Skeletal muscle cell (primary cell): ENCODE data around the gene ARFGEF3.

Source experiments
- DNase-seq: peaks from one replicate; pipeline ENCODE4 v3.0.0-alpha.2; 2010; ENCODE audit warnings: low read depth
- H3K4me3 ChIP-seq: 2 replicates; pipeline ENCODE4 v1.5.1; 2011; ENCODE audit warnings: low read depth, mild to moderate bottlenecking, control low read depth, low read length, moderate library complexity

The ARFGEF3 gene

DNA sequence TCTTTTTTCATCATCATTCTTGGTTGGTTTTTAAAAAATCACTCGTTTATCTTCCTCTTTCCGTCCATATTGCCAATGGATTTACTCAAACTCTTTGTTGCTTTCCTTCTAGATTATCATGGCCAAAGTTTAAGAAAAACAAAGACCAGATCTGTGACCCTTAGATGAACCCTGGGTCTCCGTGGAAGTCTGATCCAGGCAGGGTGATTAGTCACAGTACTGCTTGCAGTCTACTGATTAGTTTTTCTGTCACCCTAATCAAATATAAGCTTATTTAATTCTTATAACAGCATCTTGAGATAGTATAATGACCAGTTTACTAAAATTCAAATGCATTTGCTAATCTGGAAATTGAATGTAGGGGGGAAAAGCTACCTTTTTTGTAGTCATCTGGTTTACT is 210.0 kb downstream of the ARFGEF3 start:
- DNase-seq = no peak

DNA sequence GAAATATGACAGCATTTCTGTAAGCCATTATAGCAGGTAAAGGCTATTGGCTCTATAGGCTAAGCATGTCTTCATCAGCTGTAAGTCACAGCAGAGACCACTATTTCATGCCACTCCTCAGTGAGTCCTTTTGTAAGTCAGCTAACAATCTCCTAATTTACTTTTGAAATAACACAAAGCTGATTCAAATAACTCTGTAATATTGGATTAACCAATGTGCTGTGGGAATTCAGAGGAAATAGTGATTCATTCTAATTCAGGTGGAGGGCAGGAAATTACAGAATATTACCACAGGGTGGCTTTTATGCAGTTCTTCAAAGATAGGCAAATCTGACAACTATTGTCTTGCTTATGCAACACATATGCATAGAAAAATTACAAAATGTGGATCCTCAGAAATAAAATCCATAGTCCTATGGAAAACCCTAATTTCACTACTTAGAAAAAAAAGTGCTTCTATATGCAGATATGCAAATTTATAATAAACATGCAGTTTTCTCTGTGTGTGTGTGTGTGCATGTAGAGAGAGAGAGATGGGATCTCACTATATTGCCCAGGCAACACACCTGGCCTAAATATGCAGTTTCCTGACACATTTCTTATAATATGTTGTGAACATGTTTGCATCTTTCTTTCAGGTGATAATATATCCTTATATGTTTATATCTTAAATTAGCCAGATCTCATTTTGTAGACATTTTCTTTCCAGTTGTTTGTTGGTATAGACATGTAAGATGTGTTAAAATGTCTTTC is 211.1 kb downstream of the ARFGEF3 start:
- H3K4me3 ChIP-seq = no peak overlapping the region
- DNase-seq = no peak

More for the DNA sequence above, 210.0 kb downstream of the ARFGEF3 start:
- H3K4me3 ChIP-seq = no peak overlapping the region

DNA sequence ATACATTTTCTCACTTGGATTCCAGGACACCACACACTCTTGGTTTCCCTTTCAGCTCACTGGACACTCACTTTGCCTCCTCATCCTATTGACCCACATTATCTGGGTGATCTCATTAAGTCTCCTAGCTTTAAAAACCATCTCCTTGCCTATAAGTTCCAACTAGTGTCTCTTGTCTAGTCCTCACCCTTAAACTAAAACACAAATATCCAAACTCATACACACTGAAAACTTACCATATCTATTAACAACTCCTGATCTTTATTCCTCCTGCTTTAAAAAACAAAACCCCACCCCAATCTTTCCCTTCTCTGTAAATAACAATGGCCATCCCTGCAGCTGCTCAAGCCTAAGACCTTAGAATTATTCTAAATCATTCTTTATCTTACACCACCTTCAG is 212.5 kb downstream of the ARFGEF3 start:
- no peak for DNase-seq
- no peak overlapping the region for H3K4me3 ChIP-seq

DNA sequence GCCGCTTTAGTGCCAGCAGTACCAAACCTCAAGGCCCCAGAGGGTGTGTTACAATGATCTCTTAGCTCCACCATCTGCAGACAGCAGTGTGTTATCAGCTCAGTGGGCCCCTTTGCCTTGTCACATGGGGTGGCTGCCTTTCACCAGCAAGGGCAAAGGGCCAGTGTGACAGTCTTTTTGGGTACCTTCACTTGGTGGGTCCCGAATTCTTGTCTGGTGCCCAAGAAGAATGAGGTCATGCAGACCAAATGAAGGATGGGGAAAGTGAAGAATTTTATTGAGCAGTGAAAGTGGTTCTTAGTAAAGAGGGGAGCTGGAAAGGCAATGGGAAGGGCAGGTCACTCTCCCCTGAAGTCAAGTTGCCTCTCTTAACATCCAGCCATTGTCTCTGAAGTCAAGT is 213.1 kb downstream of the ARFGEF3 start:
- no peak overlapping the region for H3K4me3 ChIP-seq
- no peak for DNase-seq

DNA sequence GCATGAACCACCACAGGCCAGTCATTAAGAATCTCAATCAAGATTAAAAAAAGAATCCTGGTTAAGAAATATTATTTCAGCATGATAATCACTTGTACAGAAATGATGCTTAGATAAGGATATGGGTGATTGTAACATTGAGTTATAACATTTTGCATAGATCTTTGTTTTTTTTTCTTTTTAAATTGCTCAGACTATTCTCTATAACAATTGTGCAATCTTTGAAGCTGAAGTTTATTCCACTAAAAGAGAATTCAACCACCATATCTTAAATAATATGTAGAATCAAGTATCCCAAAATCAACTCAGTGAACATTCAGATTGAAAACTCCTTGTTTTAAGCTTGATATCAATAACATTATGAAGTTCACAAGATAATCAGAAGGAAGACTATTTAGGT is 215.3 kb downstream of the ARFGEF3 start:
- no peak overlapping the region for H3K4me3 ChIP-seq
- no peak for DNase-seq

DNA sequence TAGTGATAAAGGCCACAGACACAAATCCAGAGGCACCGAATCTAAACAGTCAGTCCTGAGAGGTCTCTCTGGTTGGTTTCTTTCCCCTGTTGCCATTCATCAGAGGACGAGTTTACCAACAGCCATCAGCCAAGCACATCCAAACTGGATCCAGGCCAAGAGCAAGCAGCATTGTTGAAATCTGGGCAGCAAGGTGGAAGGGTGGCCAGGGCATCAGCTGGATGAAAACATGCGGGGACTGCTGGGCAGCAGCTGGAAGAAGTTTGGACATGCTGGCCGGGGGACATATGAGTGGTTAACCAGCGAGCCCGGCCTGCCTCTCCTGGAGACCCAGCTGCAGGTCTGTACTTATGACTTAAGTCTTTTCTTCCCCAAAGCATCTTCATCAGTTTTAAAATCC is 216.1 kb downstream of the ARFGEF3 start, which contains the start of gene SMIM28:
TSS of gene SMIM28 (plus strand) at position 62 of the 400 bp plus-strand sequence. CDS start at position 230, 168 bp downstream.
- H3K4me3 ChIP-seq = no peak within 1 kb of the TSS
- no peak for DNase-seq

DNA sequence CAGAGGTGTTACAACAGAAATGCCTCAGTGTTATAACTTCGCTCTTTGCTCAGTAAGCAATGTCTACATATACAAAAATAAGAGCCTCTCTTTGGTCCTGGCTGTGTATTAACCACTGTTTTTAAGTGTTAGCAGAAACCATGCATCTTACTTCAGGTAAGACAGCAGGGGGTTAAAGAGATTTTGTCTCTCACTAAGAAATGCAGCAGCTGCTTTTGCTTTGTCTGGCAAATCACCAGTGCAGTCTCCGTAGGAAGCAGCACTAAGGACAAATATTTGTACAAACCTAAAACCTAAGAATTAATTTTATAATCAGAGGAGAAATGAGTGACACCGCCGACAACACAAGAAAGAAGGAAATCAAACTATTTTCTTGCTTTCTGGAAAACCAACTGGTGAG is 216.7 kb downstream of the ARFGEF3 start:
- no peak for DNase-seq
- no peak overlapping the region for H3K4me3 ChIP-seq

DNA sequence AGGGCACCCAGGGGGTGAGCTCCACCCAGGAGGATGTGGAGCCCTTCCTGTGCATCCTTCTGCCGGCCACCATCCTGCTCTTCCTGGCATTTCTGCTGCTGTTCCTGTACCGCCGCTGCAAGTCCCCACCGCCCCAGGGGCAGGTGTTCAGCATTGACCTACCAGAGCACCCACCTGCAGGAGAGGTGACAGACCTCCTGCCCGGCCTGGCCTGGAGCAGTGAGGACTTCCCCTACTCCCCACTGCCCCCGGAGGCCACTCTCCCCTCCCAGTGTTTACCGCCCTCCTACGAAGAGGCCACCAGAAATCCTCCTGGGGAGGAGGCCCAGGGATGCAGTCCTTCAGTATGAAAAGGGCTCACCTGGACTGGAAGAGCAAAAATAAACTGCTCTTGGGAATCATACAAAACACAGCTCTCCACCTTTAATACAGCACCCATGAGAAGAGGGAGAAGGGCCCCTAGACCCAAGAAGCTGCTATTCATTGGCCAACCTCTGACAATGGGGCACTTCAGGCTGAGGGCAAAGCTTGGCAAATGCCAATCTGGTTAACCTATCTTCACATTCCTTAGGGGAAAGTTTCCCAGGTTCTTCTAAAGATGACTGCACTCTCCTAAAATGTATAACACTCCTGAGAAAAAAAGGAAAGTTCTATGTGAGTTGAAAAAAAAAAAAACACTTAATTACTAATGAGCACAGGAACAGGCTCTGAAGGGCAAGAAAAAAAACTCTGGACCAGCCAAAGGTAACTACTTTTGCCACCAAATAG is 220.9 kb downstream of the ARFGEF3 start:
- DNase-seq = no peak
- H3K4me3 ChIP-seq = no peak overlapping the region

DNA sequence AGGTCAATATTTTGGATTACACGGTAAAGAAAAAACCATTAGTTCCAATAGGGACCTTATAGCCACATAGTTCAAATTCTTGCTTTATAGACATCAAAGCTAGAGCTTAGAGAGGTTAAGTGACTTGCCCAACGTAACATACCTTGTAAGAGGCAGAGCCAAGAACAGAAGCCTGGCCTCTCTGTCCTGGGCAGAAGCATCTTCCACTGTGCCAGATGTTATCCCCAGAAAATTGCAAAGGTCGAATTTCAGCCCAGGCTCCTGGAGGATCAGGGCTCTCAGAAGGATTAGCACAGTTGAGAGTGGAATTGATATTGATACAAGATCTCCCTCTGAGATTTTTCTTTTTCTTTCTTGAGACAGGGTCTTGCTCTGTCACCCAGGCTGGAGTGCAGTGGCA is 222.0 kb downstream of the ARFGEF3 start:
- H3K4me3 ChIP-seq = no peak overlapping the region
- no peak for DNase-seq

DNA sequence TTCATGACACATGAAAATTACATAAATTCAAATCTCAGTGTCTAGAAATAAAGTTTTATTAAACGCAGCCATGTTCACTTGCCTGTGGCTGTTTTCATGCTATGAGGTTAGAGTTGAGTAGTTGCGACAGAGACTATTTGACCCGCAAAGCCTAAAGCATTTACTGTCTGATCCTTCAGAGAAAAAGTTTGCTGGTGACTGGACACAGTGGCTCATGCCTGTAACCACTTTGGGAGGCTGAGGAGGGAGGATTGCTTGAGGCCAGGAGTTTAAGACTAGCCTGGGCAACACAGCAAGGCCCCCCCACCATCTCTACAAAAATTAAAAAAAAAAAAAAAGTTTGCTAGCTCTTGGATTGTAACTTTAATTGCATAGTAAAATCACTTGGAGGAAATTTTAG is 225.2 kb downstream of the ARFGEF3 start:
- no peak for DNase-seq
- no peak overlapping the region for H3K4me3 ChIP-seq

DNA sequence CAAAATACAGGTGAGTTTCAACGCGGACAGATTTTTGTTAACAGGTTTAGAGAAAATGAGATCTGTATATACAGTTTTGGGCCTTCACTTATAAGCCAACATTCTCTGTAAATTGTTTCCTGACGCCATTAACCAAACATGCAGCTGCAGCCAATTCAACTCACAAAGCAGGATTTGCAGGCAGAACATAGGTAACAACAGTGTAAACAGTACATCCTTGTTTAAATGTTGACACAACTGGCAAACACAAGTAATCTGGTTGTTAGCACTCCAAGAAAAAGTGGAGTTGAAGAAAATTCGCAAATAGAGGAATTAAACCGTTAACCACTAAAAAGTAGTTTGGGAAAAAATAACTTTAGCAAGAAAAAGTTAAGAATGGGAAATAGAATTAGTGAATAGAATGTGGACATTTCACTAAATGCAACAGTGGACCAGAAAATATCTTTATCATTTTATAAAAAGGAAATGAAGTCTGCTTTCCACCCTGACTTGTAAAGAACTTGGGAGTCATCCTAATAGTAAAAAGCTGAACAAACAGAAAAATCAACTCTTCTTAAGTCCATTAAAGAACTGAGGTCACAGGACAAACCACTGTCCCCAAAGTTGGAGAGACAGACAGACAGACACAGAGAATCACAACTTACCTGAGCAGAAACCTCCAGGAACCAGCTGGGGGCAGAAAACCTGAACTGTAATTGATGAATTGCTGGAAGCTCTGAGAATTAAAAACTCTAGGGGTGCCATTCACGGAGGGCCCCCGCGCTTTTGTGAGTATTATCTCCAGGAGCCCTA is 226.0 kb downstream of the ARFGEF3 start:
- no peak for DNase-seq
- no peak overlapping the region for H3K4me3 ChIP-seq

DNA sequence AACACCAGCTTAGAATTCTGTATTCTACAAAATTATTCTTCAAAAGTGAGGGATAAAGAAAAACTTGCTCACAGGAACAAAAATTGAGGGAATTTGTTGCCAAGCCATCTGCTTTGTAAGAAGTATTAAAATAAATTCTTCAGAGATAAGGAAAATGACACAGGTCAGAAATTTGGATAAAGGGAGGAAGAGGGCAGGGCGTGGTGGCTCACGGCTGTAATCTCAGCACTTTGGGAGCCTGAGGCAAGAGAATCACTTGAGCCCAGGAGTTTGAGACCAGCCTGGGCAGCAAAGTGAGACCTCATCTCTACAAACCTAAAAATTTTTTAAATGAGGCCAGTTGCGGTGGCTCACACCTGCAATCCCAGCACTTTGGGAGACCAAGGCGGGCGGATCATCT is 227.8 kb downstream of the ARFGEF3 start:
- DNase-seq = no peak
- H3K4me3 ChIP-seq = no peak overlapping the region
